ENCODE results near the gene MTMR3. TPM values are rescaled to one million over a fixed set of nuclear protein-coding genes. Genes with fewer than 3 reads are reported as not detected.

The MTMR3 gene
- total RNA-seq, 1 donor from 2014 or later, result 35.4 TPM

DNA sequence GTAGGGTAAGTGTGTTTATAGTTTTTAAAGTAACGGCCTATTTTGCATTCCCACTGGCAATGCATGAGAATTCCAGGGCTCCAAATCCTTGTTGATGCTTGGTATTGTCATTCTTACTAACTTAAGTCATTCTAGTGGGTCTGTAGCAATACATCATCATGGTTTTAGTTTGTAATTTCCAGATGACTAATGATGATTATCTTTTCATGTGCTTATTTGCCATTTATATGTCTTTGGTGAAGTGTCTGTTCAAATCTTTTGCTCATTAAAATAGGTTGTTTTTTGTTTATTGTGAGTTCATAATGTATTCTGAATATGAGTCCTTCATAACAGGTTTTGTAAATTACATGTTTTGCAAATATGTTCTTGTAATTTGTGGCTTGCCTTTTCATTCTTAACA lies 31.2 kb downstream of the MTMR3 start:
- Histone ChIP-seq H3F3A (ENCODE audit: low read depth) (peaks cover 4% of the 10 kb centered on the region), H4K20me1 (ENCODE audit: low read depth) (peaks cover 74% of the 10 kb centered on the region), H3K4me1 (peaks cover 19% of the 10 kb centered on the region), H3K4me2 (peak overlapping the region; percentile 58), H3K4me3 (peak overlapping the region; percentile 4), H3K79me2 (ENCODE audit: low read depth) (peaks cover 89% of the 10 kb centered on the region), H3K27me3 (no peaks in the 10 kb centered on the region), H3K9me3 (ENCODE audit: low read depth) (no peaks in the 10 kb centered on the region), H3K9ac (no peak overlapping the region), H3K27ac (no peak overlapping the region), H2AFZ (replicated peaks) (no peak overlapping the region), H3K36me3 (no peaks in the 10 kb centered on the region)
- Mint-ChIP-seq H3K36me3 (peaks cover 8% of the 10 kb centered on the region), H3K27ac (no peak overlapping the region), H3K4me1 (no peaks in the 10 kb centered on the region), H3K9me3 (peaks cover 2% of the 10 kb centered on the region), H3K27me3 (ENCODE audit: insufficient read depth, low read depth) (no peaks in the 10 kb centered on the region), H3K4me3 (no peak overlapping the region)
- no peak for DNase-seq (ENCODE audit: low spot score)
- no peak for TF ChIP-seq EZH2phosphoT487 (IDR thresholded peaks at IDR 0.05)
- TF ChIP-seq EZH2 (IDR thresholded peaks at IDR 0.05), result no peak
- no peak for TF ChIP-seq CTCF (IDR thresholded peaks at IDR 0.05)

DNA sequence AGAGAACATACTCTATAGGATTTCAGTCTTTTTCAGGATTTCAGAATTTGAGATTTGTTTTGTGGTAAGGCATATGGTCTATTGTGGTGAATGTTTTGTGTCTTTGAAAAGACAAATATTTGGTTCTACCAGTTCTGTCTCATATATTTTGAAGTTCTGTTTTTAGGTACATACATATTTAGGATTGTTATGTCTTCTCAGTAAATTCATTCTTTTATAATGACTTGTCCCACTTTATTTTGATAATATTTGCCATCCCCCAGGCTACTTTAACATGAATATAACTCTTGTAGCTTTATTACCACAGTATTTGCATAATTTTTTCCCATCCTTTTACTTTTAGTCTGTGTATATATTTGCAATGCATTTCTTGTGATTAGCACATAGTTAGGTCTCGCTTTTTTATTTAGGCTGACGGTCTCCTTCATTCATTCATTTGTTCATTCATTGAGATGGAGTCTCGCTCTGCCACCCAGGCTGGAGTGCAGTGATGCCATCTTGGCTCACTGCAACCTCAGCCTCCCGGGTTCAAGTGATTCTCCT lies 32.1 kb downstream of the MTMR3 start:
- H3K27me3 Mint-ChIP-seq (ENCODE audit: insufficient read depth, low read depth), result no peaks in the 10 kb centered on the region
- Histone ChIP-seq H3K27me3 (no peaks in the 10 kb centered on the region), H3K4me3 (no peak overlapping the region), H3K79me2 (ENCODE audit: low read depth) (peaks cover 89% of the 10 kb centered on the region), H3K4me1 (peaks cover 19% of the 10 kb centered on the region), H3K9me3 (ENCODE audit: low read depth) (no peaks in the 10 kb centered on the region), H2AFZ (replicated peaks) (no peak overlapping the region), H3K27ac (no peak overlapping the region), H3K9ac (no peak overlapping the region), H4K20me1 (ENCODE audit: low read depth) (peaks cover 76% of the 10 kb centered on the region), H3K36me3 (no peaks in the 10 kb centered on the region), H3F3A (ENCODE audit: low read depth) (peaks cover 4% of the 10 kb centered on the region), H3K4me2 (no peak overlapping the region)
- peaks cover 6% of the 10 kb centered on the region for H3K36me3 Mint-ChIP-seq
- H3K4me3 Mint-ChIP-seq, result no peak overlapping the region
- no peak for DNase-seq (ENCODE audit: low spot score)
- H3K9me3 Mint-ChIP-seq, result peaks cover 2% of the 10 kb centered on the region
- TF ChIP-seq EZH2 (IDR thresholded peaks at IDR 0.05) (no peak), CTCF (IDR thresholded peaks at IDR 0.05) (no peak), EZH2phosphoT487 (IDR thresholded peaks at IDR 0.05) (no peak)
- H3K27ac Mint-ChIP-seq, result no peak overlapping the region
- H3K4me1 Mint-ChIP-seq, result no peaks in the 10 kb centered on the region

- no peak overlapping the region for H3K4me2 ChIP-seq
- no peak overlapping the region for H3K4me3 ChIP-seq
- H3K27me3 ChIP-seq, result no peaks in the 10 kb centered on the region
- H3K9me3 ChIP-seq (ENCODE audit: low read depth), result no peaks in the 10 kb centered on the region
- no peak overlapping the region for H2AFZ ChIP-seq (replicated peaks)
- peaks cover 4% of the 10 kb centered on the region for H3F3A ChIP-seq (ENCODE audit: low read depth)
- no peaks in the 10 kb centered on the region for H3K4me1 Mint-ChIP-seq
- H3K9ac ChIP-seq, result no peak overlapping the region
- no peaks in the 10 kb centered on the region for H3K27me3 Mint-ChIP-seq (ENCODE audit: insufficient read depth, low read depth)
- H3K27ac ChIP-seq, result no peak overlapping the region
- H3K79me2 ChIP-seq (ENCODE audit: low read depth), result peaks cover 89% of the 10 kb centered on the region
- TF ChIP-seq CTCF (IDR thresholded peaks at IDR 0.05) (no peak), EZH2phosphoT487 (IDR thresholded peaks at IDR 0.05) (no peak), EZH2 (IDR thresholded peaks at IDR 0.05) (no peak)
- peaks cover 4% of the 10 kb centered on the region for H3K9me3 Mint-ChIP-seq
- H3K27ac Mint-ChIP-seq, result no peak overlapping the region
- peaks cover 4% of the 10 kb centered on the region for H3K36me3 ChIP-seq
- peaks cover 5% of the 10 kb centered on the region for H3K36me3 Mint-ChIP-seq
- H3K4me1 ChIP-seq, result peaks cover 19% of the 10 kb centered on the region
- H3K4me3 Mint-ChIP-seq, result no peak overlapping the region
- peaks cover 78% of the 10 kb centered on the region for H4K20me1 ChIP-seq (ENCODE audit: low read depth)
- DNase-seq (ENCODE audit: low spot score), result no peak
Measured at GRCh38 chr22:29916007-29916544, 33.1 kb downstream of the MTMR3 start.

Measured in neural progenitor cell (in vitro differentiated cells).